Measurements from ENCODE around the gene SETD7. TPM values are rescaled to one million over a fixed set of nuclear protein-coding genes. Genes with fewer than 3 reads are reported as not detected.

SETD7 gene
- total RNA-seq, 1 experiment from 2014 or later, result 60.4 TPM

DNA sequence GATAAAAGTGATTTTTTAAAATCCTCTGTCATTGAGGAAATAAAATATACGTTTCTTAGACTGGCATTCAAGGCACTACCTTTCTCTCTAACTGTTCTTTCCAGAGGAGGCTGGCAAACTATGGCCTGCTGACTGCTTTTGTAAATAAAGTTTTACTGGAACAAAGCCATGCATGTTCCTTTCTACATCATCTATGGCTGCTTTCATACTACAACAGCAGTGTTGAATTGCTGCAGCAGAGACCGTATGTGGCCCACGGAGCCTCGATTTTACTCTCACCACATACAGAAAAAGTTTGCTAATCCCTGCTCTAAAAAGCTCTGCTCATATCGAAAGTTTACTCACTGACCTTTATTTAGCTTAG lies 20.2 kb downstream of the SETD7 start:
- Mint-ChIP-seq H3K36me3 (ENCODE audit: insufficient read depth, unreplicated experiment) (peaks cover 66% of the 10 kb centered on the region), H3K4me1 (ENCODE audit: insufficient read depth, unreplicated experiment) (no peaks in the 10 kb centered on the region), H3K4me3 (ENCODE audit: unreplicated experiment) (no peak overlapping the region), H3K9me3 (ENCODE audit: unreplicated experiment) (no peaks in the 10 kb centered on the region), H3K27ac (ENCODE audit: low read depth, unreplicated experiment) (no peak overlapping the region), H3K27me3 (ENCODE audit: insufficient read depth, unreplicated experiment) (no peaks in the 10 kb centered on the region)
- BruUV-seq (replicated peaks), result no TSS peak
- POLR2A ChIA-PET, result interaction anchor here (1.1 to 2.0 kb wide), 2 partner anchors 18 to 21 kb away, joined by 3 to 4 read pairs; no protein-coding TSS in a partner anchor
- intact Hi-C loops (cut with micrococcal nuclease), result no loop called here
- CTCF ChIA-PET, result no interaction called here
- TF ChIP-seq, protein P1, sequence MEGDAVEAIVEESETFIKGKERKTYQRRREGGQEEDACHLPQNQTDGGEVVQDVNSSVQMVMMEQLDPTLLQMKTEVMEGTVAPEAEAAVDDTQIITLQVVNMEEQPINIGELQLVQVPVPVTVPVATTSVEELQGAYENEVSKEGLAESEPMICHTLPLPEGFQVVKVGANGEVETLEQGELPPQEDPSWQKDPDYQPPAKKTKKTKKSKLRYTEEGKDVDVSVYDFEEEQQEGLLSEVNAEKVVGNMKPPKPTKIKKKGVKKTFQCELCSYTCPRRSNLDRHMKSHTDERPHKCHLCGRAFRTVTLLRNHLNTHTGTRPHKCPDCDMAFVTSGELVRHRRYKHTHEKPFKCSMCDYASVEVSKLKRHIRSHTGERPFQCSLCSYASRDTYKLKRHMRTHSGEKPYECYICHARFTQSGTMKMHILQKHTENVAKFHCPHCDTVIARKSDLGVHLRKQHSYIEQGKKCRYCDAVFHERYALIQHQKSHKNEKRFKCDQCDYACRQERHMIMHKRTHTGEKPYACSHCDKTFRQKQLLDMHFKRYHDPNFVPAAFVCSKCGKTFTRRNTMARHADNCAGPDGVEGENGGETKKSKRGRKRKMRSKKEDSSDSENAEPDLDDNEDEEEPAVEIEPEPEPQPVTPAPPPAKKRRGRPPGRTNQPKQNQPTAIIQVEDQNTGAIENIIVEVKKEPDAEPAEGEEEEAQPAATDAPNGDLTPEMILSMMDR (IDR thresholded peaks at IDR 0.05; ENCODE audit: unreplicated experiment), result no peak
- no peak for DNase-seq (ENCODE audit: unreplicated experiment)

DNA sequence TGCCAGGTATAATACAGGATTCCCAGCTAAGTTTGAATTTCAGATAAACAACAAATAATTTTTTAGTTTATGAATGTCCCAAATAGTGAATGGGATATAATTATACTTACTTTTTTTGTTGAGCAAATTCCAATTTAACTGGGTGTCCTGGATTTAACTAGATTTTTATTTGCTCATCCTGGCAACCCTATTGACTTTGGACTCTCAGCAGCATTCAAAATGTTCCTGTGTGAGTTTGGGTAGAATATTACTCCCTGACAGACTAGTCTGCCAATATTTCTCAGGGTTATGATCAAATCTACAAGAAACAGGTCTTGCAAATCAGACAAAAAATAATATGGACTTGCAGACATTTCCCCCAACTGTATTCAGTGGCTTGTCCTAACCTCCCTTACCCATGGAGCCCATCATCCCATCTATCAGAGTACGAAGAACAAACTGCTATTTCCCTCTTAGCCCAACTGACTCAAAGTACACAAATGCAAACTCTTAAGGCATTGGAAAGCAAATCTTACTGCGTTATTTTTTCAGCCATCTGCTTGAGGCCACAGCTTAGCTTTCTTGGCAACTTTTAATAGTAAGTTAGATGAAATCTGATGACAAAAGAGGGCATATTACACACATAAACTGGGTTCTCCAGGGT lies 20.7 kb downstream of the SETD7 start:
- H3K27me3 Mint-ChIP-seq (ENCODE audit: insufficient read depth, unreplicated experiment), result no peaks in the 10 kb centered on the region
- H3K9me3 Mint-ChIP-seq (ENCODE audit: unreplicated experiment), result no peaks in the 10 kb centered on the region
- H3K4me3 Mint-ChIP-seq (ENCODE audit: unreplicated experiment), result no peak overlapping the region
- TF ChIP-seq, protein P1 (IDR thresholded peaks at IDR 0.05; ENCODE audit: unreplicated experiment), result no peak
- H3K27ac Mint-ChIP-seq (ENCODE audit: low read depth, unreplicated experiment), result no peak overlapping the region
- DNase-seq (ENCODE audit: unreplicated experiment), result no peak
- H3K4me1 Mint-ChIP-seq (ENCODE audit: insufficient read depth, unreplicated experiment), result no peaks in the 10 kb centered on the region
- no TSS peak for BruUV-seq (replicated peaks)
- ChIA-PET CTCF (interaction anchor here (0.8 kb wide), 1 partner anchor 68 kb away, joined by 5 read pairs; no protein-coding TSS in a partner anchor), POLR2A (interaction anchor here (1.1 to 2.0 kb wide), 2 partner anchors 19 to 21 kb away, joined by 3 to 4 read pairs; no protein-coding TSS in a partner anchor)
- H3K36me3 Mint-ChIP-seq (ENCODE audit: insufficient read depth, unreplicated experiment), result peaks cover 63% of the 10 kb centered on the region
- intact Hi-C loops (cut with micrococcal nuclease), result no loop called here

DNA sequence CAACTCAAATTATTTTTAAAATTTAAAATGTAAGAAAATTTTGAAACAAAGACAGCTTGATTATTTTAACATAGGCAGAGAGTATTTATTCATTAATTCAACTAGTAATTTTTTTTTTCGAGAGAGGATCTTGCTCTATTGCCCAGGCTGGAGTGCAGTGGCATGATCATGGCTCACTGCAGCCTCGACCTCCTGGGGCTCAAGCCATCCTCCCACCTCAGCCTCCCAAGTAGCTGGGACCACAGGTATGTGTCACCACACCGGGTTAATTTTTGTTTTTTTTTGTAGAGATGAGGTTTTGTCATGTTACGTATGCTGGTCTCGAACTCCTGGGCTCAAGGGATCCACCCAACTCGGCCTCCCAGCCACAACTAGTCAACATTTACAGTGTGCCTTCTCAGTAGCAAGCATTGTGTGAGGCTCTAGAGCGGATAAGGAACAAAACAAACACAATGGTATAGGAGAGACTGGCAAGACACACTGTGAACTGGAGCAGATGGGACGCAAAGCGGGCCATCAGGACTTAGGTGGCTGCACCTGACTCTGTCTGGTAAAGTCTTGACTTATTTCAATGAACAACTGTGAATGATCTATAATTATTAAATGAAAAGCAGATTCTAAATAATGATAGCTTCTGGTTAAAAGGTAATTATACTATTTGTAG lies 21.6 kb downstream of the SETD7 start:
- TF ChIP-seq, protein P1 (IDR thresholded peaks at IDR 0.05; ENCODE audit: unreplicated experiment), result no peak
- no peaks in the 10 kb centered on the region for H3K27me3 Mint-ChIP-seq (ENCODE audit: insufficient read depth, unreplicated experiment)
- H3K9me3 Mint-ChIP-seq (ENCODE audit: unreplicated experiment), result no peaks in the 10 kb centered on the region
- H3K4me3 Mint-ChIP-seq (ENCODE audit: unreplicated experiment), result no peak overlapping the region
- intact Hi-C loops (cut with micrococcal nuclease), result no loop called here
- H3K36me3 Mint-ChIP-seq (ENCODE audit: insufficient read depth, unreplicated experiment), result peaks cover 58% of the 10 kb centered on the region
- H3K4me1 Mint-ChIP-seq (ENCODE audit: insufficient read depth, unreplicated experiment), result no peaks in the 10 kb centered on the region
- H3K27ac Mint-ChIP-seq (ENCODE audit: low read depth, unreplicated experiment), result no peak overlapping the region
- no TSS peak for BruUV-seq (replicated peaks)
- POLR2A ChIA-PET, result interaction anchor here (0.6 to 2.0 kb wide), 3 partner anchors 20 to 193 kb away, joined by 3 to 4 read pairs (median 4); no protein-coding TSS in a partner anchor
- no peak for DNase-seq (ENCODE audit: unreplicated experiment)
- CTCF ChIA-PET, result interaction anchor here (0.6 to 0.8 kb wide), 4 partner anchors 62 to 169 kb away, joined by 3 to 5 read pairs (median 3); no protein-coding TSS in a partner anchor

DNA sequence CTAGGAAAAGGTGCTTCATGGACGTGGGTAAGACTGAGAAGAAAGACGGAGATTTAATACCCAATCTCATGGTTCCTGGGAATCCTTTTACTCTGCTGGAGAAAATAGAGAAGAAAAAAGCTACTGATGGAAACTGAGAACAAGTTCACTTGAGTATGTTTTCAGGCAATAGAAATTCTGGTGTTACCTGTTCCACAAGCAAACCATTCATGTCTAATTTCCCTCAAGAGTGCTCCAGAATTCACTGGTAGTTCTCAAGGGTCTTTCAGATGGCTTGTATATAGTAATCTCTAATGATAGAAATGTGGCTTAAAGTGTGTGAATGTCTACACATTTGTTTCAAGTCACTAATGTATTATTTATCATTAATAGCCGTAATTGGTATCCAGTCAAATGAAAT lies 22.5 kb downstream of the SETD7 start:
- intact Hi-C loops (cut with micrococcal nuclease), result no loop called here
- peaks cover 8% of the 10 kb centered on the region for H3K4me1 Mint-ChIP-seq (ENCODE audit: insufficient read depth, unreplicated experiment)
- no peak for DNase-seq (ENCODE audit: unreplicated experiment)
- H3K36me3 Mint-ChIP-seq (ENCODE audit: insufficient read depth, unreplicated experiment), result peaks cover 55% of the 10 kb centered on the region
- BruUV-seq (replicated peaks), result no TSS peak
- TF ChIP-seq, protein P1 (IDR thresholded peaks at IDR 0.05; ENCODE audit: unreplicated experiment), result no peak
- no peak overlapping the region for H3K27ac Mint-ChIP-seq (ENCODE audit: low read depth, unreplicated experiment)
- H3K27me3 Mint-ChIP-seq (ENCODE audit: insufficient read depth, unreplicated experiment), result no peaks in the 10 kb centered on the region
- ChIA-PET CTCF (no interaction called here), POLR2A (interaction anchor here (0.6 to 1.3 kb wide), 2 partner anchors 20 to 84 kb away, joined by 3 read pairs; no protein-coding TSS in a partner anchor)
- no peak overlapping the region for H3K4me3 Mint-ChIP-seq (ENCODE audit: unreplicated experiment)
- H3K9me3 Mint-ChIP-seq (ENCODE audit: unreplicated experiment), result no peaks in the 10 kb centered on the region

All from MCF 10A (cell line).